Skeletal muscle tissue (tissue), 4 donors: ENCODE measurements around the gene FMO2. TPM values are rescaled to one million over a fixed set of nuclear protein-coding genes. Genes with fewer than 3 reads are reported as not detected.

Source experiments
- H3K27ac ChIP-seq: one replicate; pipeline ENCODE4 v1.7.0; 2013; ENCODE audit warnings: mild to moderate bottlenecking, low read depth, low read length, inconsistent platforms
- H3K27me3 ChIP-seq, 3 donors: one replicate each; pipeline ENCODE4 v1.7.0; 2013; ENCODE audit warnings: low read length in 3 of 3; ENCODE audit not compliant: control insufficient read depth in 3 of 3, insufficient read depth in 3 of 3
- H3K36me3 ChIP-seq, 3 donors: one replicate each; pipeline ENCODE4 v1.7.0; 2013; ENCODE audit warnings: low read length in 3 of 3; ENCODE audit not compliant: control insufficient read depth in 3 of 3, insufficient read depth in 3 of 3
- H3K4me1 ChIP-seq, 3 donors: one replicate each; pipeline ENCODE4 v1.7.0; 2013; ENCODE audit warnings: low read length in 3 of 3, mild to moderate bottlenecking in 3 of 3; ENCODE audit not compliant: control insufficient read depth in 3 of 3, insufficient read depth in 3 of 3
- H3K4me3 ChIP-seq, 3 donors: one replicate each; pipeline ENCODE4 v1.7.0; 2013; ENCODE audit warnings: low read length in 3 of 3
- H3K9ac ChIP-seq, 3 donors: one replicate each; pipeline ENCODE4 v1.7.0; 2013; ENCODE audit warnings: low read length in 3 of 3, mild to moderate bottlenecking in 3 of 3, moderate library complexity in 2 of 3, low read depth in 1 of 3
- H3K9me3 ChIP-seq, 3 donors: one replicate each; pipeline ENCODE4 v1.7.0; 2013; ENCODE audit warnings: low read length in 3 of 3; ENCODE audit not compliant: control insufficient read depth in 3 of 3
- total RNA-seq: library from RNA; depleted of rRNA; stranded (reverse); fragments of >200 nt; gene quantifications from one replicate; pipeline ENCODE4 v1.2.3, GENCODE V29; 2014
- donor health status: Osteomylitis.

FMO2 gene
- total RNA-seq, 1 donor from 2014 or later = 0.52 TPM

GRCh38 chr1:171152549-171152948, 32.6 kb upstream of the FMO2 start:
- no peaks in the 10 kb centered on the region for H3K27me3 ChIP-seq
- no peak overlapping the region for H3K27ac ChIP-seq
- no peak overlapping the region for H3K9ac ChIP-seq
- H3K4me1 ChIP-seq = no peaks in the 10 kb centered on the region
- no peaks in the 10 kb centered on the region for H3K9me3 ChIP-seq
- H3K4me3 ChIP-seq = no peak overlapping the region
- H3K36me3 ChIP-seq = no peaks in the 10 kb centered on the region

- no peak overlapping the region for H3K27ac ChIP-seq
- no peak overlapping the region for H3K4me3 ChIP-seq
Measured at GRCh38 chr1:171155484-171155883, 29.6 kb upstream of the FMO2 start.

GRCh38 chr1:171158096-171158495, 27.0 kb upstream of the FMO2 start:
- Histone ChIP-seq H3K27me3 (no peaks in the 10 kb centered on the region), H3K4me1 (no peaks in the 10 kb centered on the region), H3K27ac (no peak overlapping the region), H3K4me3 (no peak overlapping the region), H3K9me3 (no peaks in the 10 kb centered on the region), H3K36me3 (no peaks in the 10 kb centered on the region), H3K9ac (no peak overlapping the region)

More at GRCh38 chr1:171155484-171155883, 29.6 kb upstream of the FMO2 start:
- Histone ChIP-seq H3K27me3 (no peaks in the 10 kb centered on the region), H3K36me3 (no peaks in the 10 kb centered on the region), H3K9me3 (no peaks in the 10 kb centered on the region), H3K4me1 (no peaks in the 10 kb centered on the region), H3K9ac (no peak overlapping the region)

- Histone ChIP-seq H3K9me3 (no peaks in the 10 kb centered on the region), H3K9ac (no peak overlapping the region), H3K36me3 (no peaks in the 10 kb centered on the region), H3K27ac (no peak overlapping the region), H3K4me1 (no peaks in the 10 kb centered on the region), H3K4me3 (no peak overlapping the region), H3K27me3 (no peaks in the 10 kb centered on the region)
Measured at GRCh38 chr1:171158551-171158950, 26.5 kb upstream of the FMO2 start.

- Histone ChIP-seq H3K27me3 (no peaks in the 10 kb centered on the region), H3K4me3 (no peak overlapping the region), H3K9ac (no peak overlapping the region), H3K4me1 (no peaks in the 10 kb centered on the region), H3K9me3 (no peaks in the 10 kb centered on the region), H3K27ac (no peak overlapping the region), H3K36me3 (no peaks in the 10 kb centered on the region)
Measured at GRCh38 chr1:171159148-171159547, 26.0 kb upstream of the FMO2 start.

GRCh38 chr1:171160211-171160610, 24.9 kb upstream of the FMO2 start:
- Histone ChIP-seq H3K27me3 (no peaks in the 10 kb centered on the region), H3K9me3 (no peaks in the 10 kb centered on the region), H3K9ac (no peak overlapping the region), H3K36me3 (no peaks in the 10 kb centered on the region), H3K27ac (no peak overlapping the region), H3K4me1 (no peaks in the 10 kb centered on the region), H3K4me3 (no peak overlapping the region)

GRCh38 chr1:171160639-171161354, 24.3 kb upstream of the FMO2 start:
- Histone ChIP-seq H3K4me3 (no peak overlapping the region), H3K27ac (no peak overlapping the region), H3K9ac (no peak overlapping the region), H3K4me1 (no peaks in the 10 kb centered on the region), H3K27me3 (no peaks in the 10 kb centered on the region), H3K36me3 (no peaks in the 10 kb centered on the region), H3K9me3 (no peaks in the 10 kb centered on the region)

- no peaks in the 10 kb centered on the region for H3K4me1 ChIP-seq
- H3K4me3 ChIP-seq = no peak overlapping the region
- H3K9ac ChIP-seq = no peak overlapping the region
- H3K9me3 ChIP-seq = no peaks in the 10 kb centered on the region
- H3K36me3 ChIP-seq = no peaks in the 10 kb centered on the region
- H3K27ac ChIP-seq = no peak overlapping the region
- H3K27me3 ChIP-seq = no peaks in the 10 kb centered on the region
Measured at GRCh38 chr1:171161431-171161830, 23.7 kb upstream of the FMO2 start.

- Histone ChIP-seq H3K36me3 (no peaks in the 10 kb centered on the region), H3K9me3 (no peaks in the 10 kb centered on the region), H3K27ac (no peak overlapping the region), H3K4me3 (no peak overlapping the region), H3K9ac (no peak overlapping the region), H3K27me3 (no peaks in the 10 kb centered on the region), H3K4me1 (no peaks in the 10 kb centered on the region)
Measured at GRCh38 chr1:171166361-171166760, 18.7 kb upstream of the FMO2 start.

GRCh38 chr1:171167785-171168184, 17.3 kb upstream of the FMO2 start:
- no peak overlapping the region for H3K27ac ChIP-seq
- no peak overlapping the region for H3K9ac ChIP-seq
- H3K36me3 ChIP-seq = no peaks in the 10 kb centered on the region

More at GRCh38 chr1:171167785-171168184, 17.3 kb upstream of the FMO2 start:
- no peaks in the 10 kb centered on the region for H3K9me3 ChIP-seq
- no peak overlapping the region for H3K4me3 ChIP-seq
- no peaks in the 10 kb centered on the region for H3K27me3 ChIP-seq
- H3K4me1 ChIP-seq = no peaks in the 10 kb centered on the region
